ENCODE results near the gene KLF1. TPM values are rescaled to one million over a fixed set of nuclear protein-coding genes. Genes with fewer than 3 reads are reported as not detected.
"Not testable (repeated sequence)": the region's sequence is repeated elsewhere in the genome, so short reads cannot be mapped to it uniquely, and the experiment has no call there.

The KLF1 gene
- not detected in 2 replicates for total RNA-seq (2014; rRNA removed; shearing (Covaris generic))

GRCh38 chr19:12886969-12887747 is at the start of gene KLF1:
TSS of gene KLF1 (minus strand) at chr19:12887201. CDS start at chr19:12887140, 61 bp downstream.
- DNase-seq (ENCODE audit: low read depth): no peak

DNA sequence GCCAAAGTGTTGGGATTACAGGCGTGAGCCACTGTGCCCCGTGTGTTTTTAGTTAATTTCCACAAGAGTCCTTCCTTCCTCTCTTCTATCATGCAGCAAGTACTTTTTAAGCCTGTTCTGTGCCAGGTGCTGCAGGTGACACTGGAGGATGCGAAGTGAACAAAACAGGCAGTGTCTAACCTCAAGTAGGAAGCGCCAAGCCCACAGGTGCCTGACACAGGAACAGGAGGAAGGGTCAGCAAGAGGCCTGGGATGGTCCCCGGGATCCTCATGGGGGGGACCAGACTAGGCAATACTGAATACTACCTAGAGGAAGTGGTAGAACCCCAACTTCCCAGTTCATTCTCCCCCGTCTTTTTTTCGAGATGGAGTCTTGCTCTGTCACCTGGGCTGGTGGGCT is 49.6 kb upstream of the KLF1 start:
- no peak for DNase-seq (ENCODE audit: low read depth)

GRCh38 chr19:12935071-12935470 is 48.1 kb upstream of the KLF1 start:
- DNase-seq (ENCODE audit: low read depth): no peak

- DNase-seq (ENCODE audit: low read depth): peak; percentile 87
These were observed 46.5 kb upstream of the KLF1 start, which contains the start of gene FARSA for GRCh38 chr19:12933287-12934072. TSS of gene FARSA (minus strand) at chr19:12933711. CDS start at chr19:12933696, 15 bp downstream.

- no peak for DNase-seq (ENCODE audit: low read depth)
These were observed 45.6 kb upstream of the KLF1 start for GRCh38 chr19:12932392-12933286.

DNA sequence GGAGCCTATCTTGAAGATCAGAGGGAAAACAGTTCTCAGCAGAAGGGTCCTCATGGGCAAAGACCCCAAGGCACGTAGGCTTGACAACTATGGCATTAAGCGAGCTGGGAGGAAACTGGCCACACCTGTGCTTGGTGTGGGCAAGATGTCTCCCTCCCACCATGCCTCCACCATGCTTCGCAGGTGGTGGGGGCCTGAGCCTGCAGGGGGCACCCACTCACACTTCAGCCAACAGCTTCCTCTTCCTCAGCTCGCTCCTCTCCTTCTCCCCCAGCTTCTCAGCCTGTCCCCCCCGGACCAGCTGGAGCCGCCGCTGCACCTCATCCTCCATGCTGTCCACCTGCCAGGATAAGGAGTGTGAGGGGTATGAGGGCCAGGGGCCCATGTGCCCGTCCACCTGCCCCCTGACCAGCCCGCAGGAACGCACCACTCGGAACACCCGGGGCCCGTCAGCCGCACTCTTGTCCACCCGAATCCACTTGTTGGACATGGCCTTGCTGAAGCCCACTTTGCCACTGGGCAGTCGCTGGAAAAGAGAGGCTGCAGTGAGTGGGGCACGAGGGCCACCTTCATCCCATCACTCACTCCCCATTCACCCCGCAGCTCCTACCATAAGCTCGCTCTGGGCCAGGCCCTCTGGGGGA is 43.1 kb upstream of the KLF1 start:
- DNase-seq (ENCODE audit: low read depth): no peak

- DNase-seq (ENCODE audit: low read depth): no peak
These were observed 37.8 kb upstream of the KLF1 start for GRCh38 chr19:12924621-12925310.

- no peak for DNase-seq (ENCODE audit: low read depth)
These were observed 36.0 kb upstream of the KLF1 start for GRCh38 chr19:12922959-12923358.

GRCh38 chr19:12921047-12921446 is 34.0 kb upstream of the KLF1 start:
- no peak for DNase-seq (ENCODE audit: low read depth)

DNA sequence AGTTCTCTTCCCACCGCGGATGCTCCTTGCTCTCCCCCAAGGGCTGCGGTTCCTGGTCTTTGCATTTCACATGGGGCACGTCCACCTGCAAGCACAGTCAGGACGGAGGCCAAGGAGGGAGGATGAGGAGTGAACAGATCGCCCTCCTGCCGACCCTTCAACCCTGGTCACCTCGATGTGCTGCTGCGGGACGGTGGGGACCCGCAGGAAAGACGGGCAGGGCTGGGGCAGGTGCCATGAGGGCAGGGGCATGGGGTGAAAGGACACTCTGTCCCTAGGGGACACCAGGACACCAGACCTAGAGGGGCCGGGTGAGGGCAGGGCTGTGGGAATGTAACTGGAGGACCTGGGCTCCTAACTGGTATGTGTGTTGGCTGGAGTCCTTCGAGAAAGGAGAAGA is 31.3 kb upstream of the KLF1 start:
- DNase-seq (ENCODE audit: low read depth): no peak

DNA sequence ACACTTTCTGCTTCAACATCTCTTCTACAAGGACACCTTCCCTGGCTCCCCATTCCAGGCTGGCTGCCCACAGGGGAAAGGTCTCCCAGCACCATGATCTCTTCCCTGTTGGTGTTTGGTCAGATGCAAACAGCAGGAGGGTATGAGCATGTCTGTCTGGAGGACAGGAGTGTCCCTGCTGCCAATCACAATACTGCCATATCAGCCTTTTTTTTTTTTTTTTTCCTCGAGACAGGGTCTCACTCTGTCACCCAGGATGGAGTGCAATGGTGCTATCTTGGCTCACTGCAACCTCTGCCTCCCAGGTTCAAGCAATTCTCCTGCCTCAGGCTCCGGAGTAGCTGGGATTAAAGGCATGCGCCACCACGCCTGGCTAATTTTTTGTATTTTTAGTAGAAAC is 28.9 kb upstream of the KLF1 start:
- DNase-seq (ENCODE audit: low read depth): not testable (repeated sequence)

DNA sequence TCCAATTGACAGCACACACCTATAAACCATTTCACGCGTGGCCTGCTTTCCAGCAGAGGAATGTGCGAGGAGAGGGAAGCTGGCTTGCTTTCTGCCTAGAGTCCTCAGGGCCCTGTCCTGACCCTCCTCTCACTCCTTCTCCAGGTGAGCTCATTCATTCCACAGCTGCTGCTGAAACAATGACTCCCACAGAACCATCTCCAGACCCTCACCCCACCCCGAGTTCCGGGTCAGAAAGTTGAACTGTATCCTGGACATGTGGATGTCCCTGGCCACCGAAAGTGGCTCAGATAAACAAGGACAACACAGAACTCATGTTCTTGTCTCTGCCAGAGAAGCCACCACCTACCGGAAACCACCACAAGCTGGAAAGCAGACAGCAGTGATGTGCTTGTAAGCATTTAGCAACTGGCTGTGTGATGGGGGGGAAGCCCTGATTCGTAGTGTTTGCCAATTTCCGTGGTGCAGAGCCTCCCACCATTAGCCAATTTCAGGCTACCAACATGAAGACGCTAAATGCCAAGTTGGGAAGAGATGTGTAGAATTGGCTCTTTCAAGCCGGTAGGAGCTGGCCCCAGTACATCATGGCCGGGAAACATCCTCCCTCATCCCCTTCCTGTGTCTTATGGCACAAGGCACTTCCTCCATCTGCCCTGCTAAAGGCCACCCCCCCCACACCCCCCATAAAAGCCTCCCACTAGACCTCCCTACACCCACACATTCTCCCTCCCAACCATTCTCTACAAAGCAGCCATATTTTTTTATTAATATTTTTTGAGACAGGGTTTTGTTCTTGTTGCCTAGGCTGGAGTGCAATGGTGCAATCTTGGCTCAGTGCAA is 27.1 kb upstream of the KLF1 start:
- no peak for DNase-seq (ENCODE audit: low read depth)

- peak; percentile 31 for DNase-seq (ENCODE audit: low read depth)
These were observed 26.1 kb upstream of the KLF1 start for GRCh38 chr19:12913011-12913561.

DNA sequence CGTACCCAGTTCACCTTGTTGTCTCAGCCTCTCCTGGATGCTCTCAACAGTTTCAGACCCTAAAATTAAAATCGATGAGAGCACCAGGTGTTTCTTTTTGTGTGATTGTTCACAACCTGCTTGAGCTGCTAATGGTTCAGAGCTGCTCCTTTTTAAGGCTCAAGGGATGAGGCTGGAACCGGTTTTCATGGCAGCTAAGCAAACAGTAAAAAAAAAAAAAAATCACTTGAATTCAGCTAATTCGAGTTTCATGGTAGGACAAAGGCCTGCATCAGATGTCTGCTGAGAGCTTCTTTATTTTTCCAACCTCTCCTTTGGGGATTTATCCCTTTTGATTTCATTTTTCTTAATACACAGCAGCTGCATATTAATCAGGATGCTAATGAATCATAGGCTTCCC is 25.6 kb upstream of the KLF1 start:
- no peak for DNase-seq (ENCODE audit: low read depth)

GRCh38 chr19:12907166-12907565 is 20.2 kb upstream of the KLF1 start:
- DNase-seq (ENCODE audit: low read depth): no peak

DNA sequence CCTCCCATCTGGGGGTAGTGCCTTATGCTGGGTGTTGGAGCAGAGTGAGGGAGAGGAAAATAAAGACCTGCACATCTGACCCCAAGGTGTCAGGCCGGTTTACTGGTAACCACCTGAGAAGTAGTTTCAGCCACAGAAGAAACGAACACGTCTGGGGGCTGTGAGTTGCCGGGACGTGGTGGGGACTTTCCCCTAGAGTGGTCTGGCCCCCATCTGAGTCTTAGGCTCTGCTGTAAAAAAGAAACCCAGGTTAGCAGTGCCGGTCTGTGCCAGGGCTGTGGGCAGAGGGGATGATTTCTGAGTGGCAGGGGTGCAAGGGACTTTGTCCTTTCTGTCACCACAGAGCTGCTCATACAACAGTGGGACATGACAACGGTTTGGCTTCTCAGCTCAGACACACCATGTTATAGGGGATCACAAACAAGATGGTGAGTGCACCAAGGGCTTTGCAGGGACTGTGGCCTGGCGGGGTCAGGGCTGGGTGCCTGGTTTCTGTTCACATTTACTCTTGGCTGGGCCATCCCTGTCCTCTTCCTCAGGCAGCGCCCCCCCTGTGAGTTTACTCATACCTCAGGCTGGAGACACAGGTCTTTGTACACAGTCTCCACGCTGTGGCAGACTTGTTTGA is 13.0 kb upstream of the KLF1 start:
- no peak for DNase-seq (ENCODE audit: low read depth)

DNA sequence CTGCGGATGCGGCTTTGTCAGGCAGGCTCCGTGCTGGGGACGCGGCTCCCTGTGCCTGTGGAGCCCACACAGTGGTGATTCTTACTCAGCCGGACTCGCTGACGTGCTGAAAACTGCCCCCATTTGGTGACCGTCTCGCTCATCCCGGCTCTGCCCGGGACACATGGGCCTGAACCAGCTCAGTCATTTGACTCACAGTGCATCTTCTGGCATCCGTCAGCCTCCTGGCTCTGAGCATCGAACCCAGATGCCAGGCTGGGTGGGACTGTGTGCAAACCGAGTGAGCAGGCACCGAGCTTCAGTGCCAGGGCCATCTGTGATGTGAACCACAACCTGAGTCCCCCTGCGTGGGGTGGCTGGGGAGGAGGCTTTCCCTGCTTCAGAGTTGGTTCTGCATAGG is 9.5 kb upstream of the KLF1 start:
- no peak for DNase-seq (ENCODE audit: low read depth)

GRCh38 chr19:12893582-12893981 is 6.6 kb upstream of the KLF1 start:
- DNase-seq (ENCODE audit: low read depth): no peak

DNA sequence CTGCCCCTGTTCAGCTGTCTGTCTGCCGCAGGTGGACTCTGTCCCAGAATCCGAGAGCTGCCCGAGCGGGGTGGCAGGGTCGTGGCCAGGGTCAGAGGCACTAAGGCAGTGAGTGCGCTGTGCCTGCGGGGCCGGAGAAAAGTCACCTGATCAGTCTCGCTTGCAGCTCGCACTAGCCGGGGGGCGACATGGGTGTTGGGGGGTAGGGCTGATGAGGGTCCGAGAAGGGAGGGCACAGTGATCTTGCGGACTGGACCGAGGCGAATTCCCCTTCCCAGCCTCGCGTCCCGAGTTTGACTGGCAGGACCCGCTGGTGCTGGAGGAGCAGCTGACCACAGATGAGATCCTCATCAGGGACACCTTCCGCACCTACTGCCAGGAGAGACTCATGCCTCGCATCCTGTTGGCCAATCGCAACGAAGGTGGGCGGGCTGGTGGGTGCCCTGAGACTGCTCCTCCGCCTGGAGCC is 4.6 kb upstream of the KLF1 start:
- DNase-seq (ENCODE audit: low read depth): no peak

Measured in RPMI7951 (cell line).